NCI-H2171 treated with DMSO at 0.1 percent for 48 hours (cell line): Measurements from ENCODE around the gene GABRD.
"Not testable (repeated sequence)": the region's sequence is repeated elsewhere in the genome, so short reads cannot be mapped to it uniquely, and the experiment has no call there.

ENCODE experiments used
- DNase-seq: peaks from one replicate; lab custom pipeline; 2025; lab: John Stamatoyannopoulos, UW

The GABRD gene

GRCh38 chr1:2019172-2019543, at the start of gene GABRD:
GABRD (plus strand) TSS chr1:2019345; CDS start chr1:2019424, 79 bp downstream.
- DNase-seq: peak; percentile 20

- no peak for DNase-seq
Measured at GRCh38 chr1:1969505-1969900, 49.6 kb upstream of the GABRD start.

DNA sequence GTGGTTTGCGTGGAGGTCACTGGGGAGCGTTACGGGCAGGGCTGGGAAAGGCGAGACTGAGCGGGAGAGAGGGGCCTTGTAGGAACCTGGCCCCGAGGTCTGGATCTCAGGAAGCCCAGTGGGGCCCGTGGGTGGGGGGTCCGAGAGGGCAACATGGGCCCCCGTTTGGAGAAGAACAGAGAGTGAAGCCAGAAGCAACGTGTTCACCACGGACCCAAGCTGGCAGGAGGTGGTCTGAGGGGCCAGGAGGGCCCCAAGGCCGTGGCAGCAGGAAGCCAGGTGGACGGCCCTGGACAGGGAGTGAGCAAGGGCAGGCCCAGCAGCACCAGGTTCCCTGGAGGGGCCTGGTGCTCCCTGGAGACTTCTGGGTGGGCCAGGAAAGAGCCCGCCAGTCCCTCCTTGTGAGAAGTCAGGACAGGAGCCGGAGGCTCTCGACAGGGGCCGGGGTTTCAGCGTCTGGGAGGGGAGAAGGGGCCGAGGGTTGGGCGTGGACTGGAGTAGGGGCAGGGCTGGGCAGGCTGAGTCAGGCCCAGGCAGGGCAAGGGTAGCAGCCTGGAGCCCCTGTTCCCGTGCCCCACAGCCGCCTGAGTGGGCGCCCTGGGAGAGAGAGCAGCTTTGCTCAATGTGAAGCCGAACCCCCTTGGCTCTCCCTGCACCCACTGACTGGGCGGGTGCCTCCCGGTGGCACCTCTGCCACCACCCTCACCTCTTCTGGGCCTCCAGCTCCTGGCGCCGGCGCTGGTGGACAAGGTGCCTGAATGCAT, 49.0 kb upstream of the GABRD start:
- DNase-seq: no peak

- no peak for DNase-seq
Measured at GRCh38 chr1:1971017-1971416, 48.1 kb upstream of the GABRD start.

DNA sequence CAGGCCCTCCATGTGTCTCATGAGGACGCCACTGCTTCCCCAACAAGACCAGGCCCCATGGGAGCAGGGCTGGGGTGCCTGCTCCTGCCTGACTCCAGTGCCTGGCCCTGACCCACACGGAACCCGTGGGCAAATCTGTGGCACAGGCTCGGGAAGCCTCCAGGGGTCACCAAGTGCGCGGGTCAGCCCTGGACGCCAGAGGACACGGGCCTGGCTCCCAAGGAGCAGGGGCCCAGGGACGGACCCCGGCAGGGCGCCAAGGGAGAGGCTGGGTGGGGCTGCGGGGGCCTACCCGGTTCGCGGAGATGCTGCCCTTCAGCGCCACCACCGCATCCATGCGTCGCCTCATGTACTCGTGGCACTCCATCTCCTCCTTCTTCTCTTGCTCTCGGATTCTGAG, 47.5 kb upstream of the GABRD start:
- DNase-seq: no peak

- no peak for DNase-seq
Measured at GRCh38 chr1:1972976-1973715, 46.0 kb upstream of the GABRD start.

GRCh38 chr1:1973716-1974642, 45.2 kb upstream of the GABRD start:
- no peak for DNase-seq

DNA sequence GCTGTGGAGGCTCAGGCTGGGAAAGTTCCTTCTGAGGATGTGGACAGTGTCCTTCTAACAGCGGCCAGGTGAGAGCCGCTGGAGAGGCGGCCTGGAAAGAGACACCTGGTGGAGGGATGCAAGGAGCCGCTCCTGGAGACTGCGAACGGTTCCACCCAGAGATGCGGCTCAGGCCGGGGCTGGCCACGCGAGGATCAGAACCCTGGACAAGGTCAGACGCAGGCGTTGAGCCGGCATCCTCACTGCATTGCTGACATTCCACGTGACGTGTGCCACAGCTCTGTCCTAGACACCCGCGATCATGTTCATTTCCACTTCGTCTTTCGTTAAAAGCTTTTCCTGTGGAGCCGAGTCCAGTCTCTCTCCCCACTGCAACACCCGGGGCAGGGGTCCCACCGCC, 44.3 kb upstream of the GABRD start:
- DNase-seq: no peak

GRCh38 chr1:1975535-1975934, 43.6 kb upstream of the GABRD start:
- DNase-seq: no peak

- no peak for DNase-seq
Measured at GRCh38 chr1:1976031-1976430, 43.1 kb upstream of the GABRD start.

DNA sequence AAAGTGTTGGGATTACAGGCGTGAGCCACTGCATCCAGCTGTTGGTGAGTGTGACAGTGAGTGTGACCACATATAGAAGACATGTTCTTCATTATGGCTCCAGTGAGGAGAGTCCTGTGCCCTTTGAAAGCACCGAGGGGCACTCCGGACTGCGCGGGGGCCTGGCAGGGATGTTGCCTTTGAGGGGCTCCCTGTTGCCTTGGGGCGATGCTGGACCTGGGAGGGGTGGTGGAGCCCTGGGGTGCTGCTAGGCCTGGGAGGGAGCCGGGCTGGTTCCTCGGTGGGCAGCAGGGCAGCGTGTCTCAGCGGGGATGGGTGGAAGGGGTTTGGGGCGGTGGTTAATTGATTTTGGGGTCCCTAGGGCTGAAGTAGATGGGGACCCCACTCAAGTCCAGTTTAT, 41.0 kb upstream of the GABRD start:
- no peak for DNase-seq

- not testable (repeated sequence) for DNase-seq
Measured at GRCh38 chr1:1978690-1979481, 40.3 kb upstream of the GABRD start.

GRCh38 chr1:1979482-1980165, 39.5 kb upstream of the GABRD start:
- DNase-seq: no peak

DNA sequence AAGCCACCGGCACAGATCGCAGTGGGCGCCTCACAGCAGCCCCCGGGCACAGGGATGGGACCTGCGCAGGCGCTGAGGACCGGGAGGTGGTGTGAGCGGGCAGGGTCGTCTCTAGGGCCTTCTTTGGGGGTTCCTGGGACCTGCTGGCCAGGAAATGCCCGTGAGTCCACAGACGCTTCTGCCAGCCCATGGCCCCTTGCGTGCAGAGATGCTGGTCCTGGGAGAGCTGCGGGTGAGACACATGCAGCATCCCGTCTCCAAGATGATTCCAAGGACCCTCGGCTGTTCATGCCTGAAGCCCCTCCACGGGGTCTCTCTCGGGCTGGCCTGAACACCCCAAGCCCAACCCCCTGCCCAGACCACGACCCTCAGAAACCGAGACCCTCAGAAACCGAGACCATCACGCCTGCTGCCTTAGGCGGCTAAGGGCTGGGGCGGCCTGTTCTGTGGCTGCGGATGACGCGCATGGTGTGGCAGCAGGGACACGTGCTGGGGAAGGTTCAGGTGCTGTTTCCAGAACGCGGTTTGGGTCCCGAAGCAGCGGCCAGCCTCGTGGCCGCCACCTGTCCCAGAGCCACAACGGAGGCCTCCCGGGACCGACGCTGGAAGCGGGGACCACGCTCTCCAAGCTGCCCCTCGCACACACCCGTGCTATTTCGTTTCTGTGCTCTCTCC, 38.5 kb upstream of the GABRD start:
- no peak for DNase-seq

GRCh38 chr1:1981142-1981500, 38.0 kb upstream of the GABRD start:
- DNase-seq: no peak

- DNase-seq: not testable (repeated sequence)
Measured at GRCh38 chr1:1981631-1982327, 37.4 kb upstream of the GABRD start.

- no peak for DNase-seq
Measured at GRCh38 chr1:1982379-1983232, 36.5 kb upstream of the GABRD start.

DNA sequence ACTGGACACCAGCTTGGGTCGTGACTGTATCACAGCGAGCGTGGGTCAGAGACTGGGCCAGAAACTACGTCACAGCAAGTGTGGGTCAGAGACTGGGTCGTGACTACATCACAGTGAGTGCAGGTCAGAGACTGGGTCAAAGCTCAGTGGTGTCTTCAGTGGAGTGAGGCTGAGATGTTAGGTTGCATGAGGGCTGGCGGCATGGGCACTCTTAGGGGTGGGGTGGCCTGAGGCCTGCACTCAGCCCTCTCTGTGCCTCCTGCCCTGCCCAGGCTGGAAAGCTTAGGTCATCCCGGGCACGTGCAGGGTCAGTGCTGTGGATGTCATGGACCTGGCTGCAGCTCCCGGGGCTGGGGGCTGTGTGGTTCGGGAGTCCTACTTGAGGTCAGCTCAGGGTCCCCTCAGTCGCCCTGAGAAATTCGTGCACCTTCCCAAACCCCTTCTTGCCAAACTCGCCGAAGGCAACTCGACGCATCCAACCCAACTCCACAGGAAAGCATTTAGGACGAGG, 34.5 kb upstream of the GABRD start:
- DNase-seq: no peak
